Ovary (tissue), 3 donors: ENCODE measurements around the gene DNASE1.

Experiments used
- CTCF ChIP-seq, 3 donors: fragments of 450-650 bp in 2 of 3; fragments of 200-600 bp in 1 of 3; IDR thresholded peaks; one replicate each; pipeline versions ENCODE4 v1.5.1 to v1.8.0; 2016 to 2022; ENCODE audit warnings: antibody characterized with exemption in 3 of 3, mild to moderate bottlenecking in 1 of 3
- EP300 ChIP-seq: sonication (generic); formaldehyde crosslinking; IDR thresholded peaks from one replicate; pipeline ENCODE4 v1.6.1; 2017; ENCODE audit warnings: antibody characterized with exemption
- POLR2A ChIP-seq: fragments of 450-650 bp; IDR thresholded peaks from one replicate; pipeline ENCODE4 v1.6.1; 2017; ENCODE audit warnings: antibody characterized with exemption, mild to moderate bottlenecking, moderate library complexity
- donor health status: DM: no; HTN: no; CAD: no.

- TF ChIP-seq CTCF (IDR thresholded peaks at IDR 0.05) (no peak), POLR2A (no peak), EP300 (no peak)
Observed at GRCh38 chr16:3618769-3619141, 35.7 kb upstream of the DNASE1 start.
